Activated CD8-positive, alpha-beta memory T cell treated with anti-CD3 and anti-CD28 coated beads for 4 hours (primary cell): Measurements from ENCODE around the gene HEXIM2.

Experiments
- DNase-seq, 2 donors: peaks; one replicate each; pipeline ENCODE4 v3.0.0-alpha.2; 2020; ENCODE audit warnings: low read depth in 2 of 2

The HEXIM2 gene

GRCh38 chr17:45143767-45144198, 17.9 kb upstream of the HEXIM2 start:
- DNase-seq = no peak

- no peak for DNase-seq
Observed at GRCh38 chr17:45144199-45145034, 17.3 kb upstream of the HEXIM2 start.

DNA sequence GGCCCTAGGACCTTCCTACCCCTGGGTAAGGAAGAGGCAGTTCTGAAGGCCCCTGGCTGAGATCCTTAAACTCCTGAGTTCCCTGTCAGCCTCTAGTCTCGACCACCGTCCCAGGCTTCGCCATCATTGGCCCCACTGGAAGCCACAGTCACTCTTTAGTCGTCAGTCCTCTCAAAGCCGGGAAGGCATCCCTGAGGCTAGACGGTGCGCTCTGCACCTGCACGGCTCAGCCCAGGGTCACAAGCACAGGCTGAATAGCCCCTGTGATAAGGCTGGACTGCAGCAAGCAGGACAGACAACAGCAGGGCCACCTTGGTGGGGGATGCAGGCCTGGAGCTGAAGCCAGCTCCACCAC, 16.7 kb upstream of the HEXIM2 start:
- no peak for DNase-seq

DNA sequence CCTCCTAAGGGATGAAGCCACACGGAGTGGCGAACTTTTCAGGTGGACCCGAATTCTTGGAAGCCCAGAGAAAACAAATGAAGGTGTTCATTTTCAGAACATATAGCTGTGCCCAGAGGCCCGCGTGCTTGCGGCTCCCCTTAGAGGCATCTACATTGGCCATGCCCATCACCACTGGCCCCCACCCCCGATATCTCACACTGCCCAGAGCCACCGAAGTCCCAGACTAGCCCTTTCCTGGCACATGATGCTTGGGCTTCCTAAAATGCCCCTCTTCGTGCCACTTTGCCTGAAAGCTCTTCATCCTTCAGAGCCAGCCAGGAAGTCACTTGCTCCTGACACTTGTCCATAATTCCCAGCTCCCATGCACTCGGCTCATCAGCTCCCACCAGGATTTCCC, 15.5 kb upstream of the HEXIM2 start:
- no peak for DNase-seq

DNA sequence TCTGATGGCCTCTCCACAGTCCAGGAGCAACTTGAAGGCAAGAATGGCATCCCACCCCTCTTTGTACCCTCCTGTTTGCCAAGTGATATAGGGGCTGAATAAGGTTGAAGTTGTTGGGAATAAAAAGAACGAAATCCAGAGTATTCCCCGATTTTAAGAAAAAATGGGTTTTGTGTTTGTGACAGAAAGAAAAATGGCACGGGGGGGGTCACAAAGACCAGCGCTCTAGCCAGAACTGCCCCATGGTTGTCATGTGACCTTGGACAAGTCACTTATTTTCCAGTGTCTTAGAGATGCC, 15.1 kb upstream of the HEXIM2 start:
- no peak for DNase-seq

DNA sequence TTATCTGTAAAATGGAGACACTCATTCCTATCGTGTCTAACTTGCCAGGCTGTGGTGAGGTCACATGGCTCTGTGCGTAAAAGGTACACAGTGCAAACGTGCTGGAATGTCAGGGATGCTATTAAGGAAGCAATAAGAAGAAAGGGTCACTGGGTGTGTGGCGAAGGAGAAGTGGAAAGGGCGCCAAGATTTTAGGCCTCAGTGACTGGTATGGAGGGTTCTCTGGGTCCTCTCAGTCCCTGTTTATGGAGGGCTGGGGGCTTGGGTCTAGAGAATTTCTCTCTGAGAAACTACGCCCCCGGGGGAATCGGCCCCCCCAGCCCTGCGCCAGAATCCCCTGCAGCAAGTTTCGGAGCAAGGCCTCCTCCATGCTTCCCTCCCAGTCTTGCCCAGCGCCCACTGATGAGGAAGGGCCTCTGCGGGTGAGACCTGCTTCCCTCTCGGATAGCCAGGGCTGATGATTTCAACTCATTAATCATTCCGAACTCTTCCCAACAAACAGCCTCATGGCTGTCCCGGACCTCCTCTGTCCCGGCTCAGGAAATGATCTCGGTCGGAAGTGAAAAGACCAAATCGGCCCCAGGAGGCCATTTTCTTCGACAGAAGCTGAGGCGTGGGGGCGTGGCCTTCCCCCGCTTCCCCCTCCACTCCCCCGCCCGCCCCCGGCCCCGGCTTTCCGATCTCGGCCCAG, 14.6 kb upstream of the HEXIM2 start:
- DNase-seq = no peak

GRCh38 chr17:45147581-45148182, 14.0 kb upstream of the HEXIM2 start:
- DNase-seq = peak in 1 of 2 donors; percentile 61

DNA sequence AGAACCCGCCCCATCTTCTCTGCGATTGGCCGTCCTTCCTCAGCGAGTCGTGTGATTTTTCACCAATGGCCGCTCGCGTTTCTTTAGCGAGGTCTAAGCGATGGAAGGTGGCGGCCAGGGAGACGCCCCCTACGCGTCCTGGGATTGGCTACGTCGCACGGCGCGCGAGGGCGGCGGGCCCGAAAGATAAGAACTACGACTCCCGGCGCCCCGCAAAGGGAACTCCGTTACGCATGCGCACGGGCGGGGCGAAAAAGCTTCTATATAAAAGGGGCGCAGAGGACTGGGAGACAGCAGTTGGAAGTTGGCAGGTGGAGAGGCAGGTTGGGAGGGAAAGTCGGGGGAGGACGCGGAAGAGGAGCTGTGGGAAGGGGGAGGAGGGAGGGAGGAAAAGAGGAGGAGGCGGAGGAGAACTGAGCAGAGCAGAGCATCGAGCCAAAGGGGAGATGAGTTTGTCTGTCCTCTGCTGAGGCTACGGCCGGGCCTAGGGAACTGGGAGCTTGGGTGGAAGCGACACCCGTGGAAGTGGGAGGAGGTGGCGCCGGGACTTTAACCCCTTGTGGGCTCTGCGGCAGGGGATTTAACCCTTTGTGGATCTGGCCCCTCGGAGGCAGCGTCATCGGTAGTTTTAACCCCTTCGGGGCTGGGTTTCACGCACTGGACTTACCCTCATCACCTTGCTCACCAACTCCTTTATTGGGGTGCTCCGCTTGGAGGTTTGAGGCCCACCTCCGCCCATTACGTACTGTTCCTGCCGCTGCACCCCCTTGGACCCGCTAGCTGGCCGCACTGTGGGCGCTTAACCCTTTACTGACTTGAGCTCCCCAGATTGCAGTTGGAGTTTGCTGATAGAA, 13.3 kb upstream of the HEXIM2 start, which contains the start of gene HEXIM1:
TSS of gene HEXIM1 (plus strand) at position 293 of the 854 bp plus-strand sequence. CDS start 716 bp downstream, outside the sequence.
- DNase-seq = peak; percentile 97 to 98

GRCh38 chr17:45149037-45149668, 12.5 kb upstream of the HEXIM2 start:
- DNase-seq = peak in 1 of 2 donors; percentile 49

GRCh38 chr17:45149669-45150664, 11.7 kb upstream of the HEXIM2 start:
- no peak for DNase-seq

GRCh38 chr17:45150911-45151809, 10.5 kb upstream of the HEXIM2 start:
- DNase-seq = no peak

GRCh38 chr17:45155029-45155428, 6.6 kb upstream of the HEXIM2 start:
- DNase-seq = no peak

DNA sequence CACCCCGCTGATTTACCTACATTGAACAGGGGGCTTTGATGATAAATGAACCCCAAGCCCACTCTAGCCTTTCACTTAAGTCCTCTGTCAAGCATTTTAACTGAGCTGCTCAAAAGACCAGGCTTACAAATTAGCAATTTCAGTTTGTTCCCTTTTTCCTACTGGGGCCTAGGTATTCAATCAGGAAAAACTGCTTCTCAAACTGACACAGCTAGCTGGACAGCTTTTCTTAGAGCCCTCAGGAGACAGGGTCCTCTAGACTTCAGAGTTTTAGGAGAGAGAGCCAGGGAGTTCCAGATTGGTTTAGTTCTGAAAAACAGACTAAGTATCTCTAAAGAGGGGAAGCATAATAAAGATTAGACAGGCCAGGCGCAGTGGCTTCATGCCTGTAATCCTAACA, 6.2 kb upstream of the HEXIM2 start:
- DNase-seq = no peak

- no peak for DNase-seq
Observed at GRCh38 chr17:45156242-45156641, 5.4 kb upstream of the HEXIM2 start.

- no peak for DNase-seq
Observed at GRCh38 chr17:45160447-45161287, 1.0 kb upstream of the HEXIM2 start.

GRCh38 chr17:45162025-45162687, 481 bp downstream of the HEXIM2 start:
- no peak for DNase-seq

GRCh38 chr17:45164734-45165269, 3.1 kb downstream of the HEXIM2 start:
- no peak for DNase-seq
